GM19395 (cell line): Measurements from ENCODE around the gene CDYL.
"Not testable (repeated sequence)": the region's sequence is repeated elsewhere in the genome, so short reads cannot be mapped to it uniquely, and the experiment has no call there.

Source experiments
- ATAC-seq: cut with Tn5 transposase; IDR thresholded peaks from one replicate; pipeline ENCODE4 v1.9.1; 2021; ENCODE audit warnings: mild to moderate bottlenecking, moderate library complexity; ENCODE audit not compliant: unreplicated experiment

CDYL gene

DNA sequence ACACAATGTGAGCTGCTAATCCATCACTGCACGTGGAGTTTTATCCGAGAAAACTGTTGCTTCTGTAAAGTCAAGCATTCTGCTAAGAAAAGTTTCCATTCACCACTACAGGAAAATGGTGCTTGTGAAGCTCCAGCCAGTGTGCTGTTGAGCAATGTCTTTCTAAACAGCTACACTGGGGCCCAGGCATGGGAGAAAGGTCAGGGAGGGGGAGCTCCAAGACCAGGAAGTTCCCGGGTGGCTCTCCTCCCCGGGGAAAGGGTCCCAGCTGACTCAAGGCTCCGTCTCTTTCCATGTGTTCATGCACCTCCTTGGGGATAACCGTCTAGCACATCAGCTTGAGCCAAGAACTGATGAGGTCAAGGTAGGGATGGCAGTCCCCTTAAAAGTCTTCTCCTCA, 207.1 kb downstream of the CDYL start:
- no peak for ATAC-seq

DNA sequence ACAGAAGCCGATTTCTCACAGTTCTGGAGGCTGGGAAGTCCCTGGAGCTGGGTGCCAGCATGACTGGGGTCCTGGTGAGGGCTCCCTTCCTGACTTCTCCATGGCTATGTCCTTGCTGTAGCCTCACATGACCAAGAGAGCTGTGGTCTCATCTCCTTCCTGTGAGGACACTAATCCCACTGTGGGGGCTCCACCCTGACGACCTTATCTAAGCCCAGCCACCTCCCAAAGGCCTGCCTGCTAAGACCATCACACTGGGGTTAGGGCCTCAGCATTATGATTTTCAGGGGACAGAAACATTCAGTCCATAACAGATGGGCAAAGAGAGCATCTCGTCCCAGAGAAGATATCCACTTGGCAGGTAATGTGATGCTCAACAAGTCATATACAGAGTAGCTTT, 210.8 kb downstream of the CDYL start:
- ATAC-seq: no peak

DNA sequence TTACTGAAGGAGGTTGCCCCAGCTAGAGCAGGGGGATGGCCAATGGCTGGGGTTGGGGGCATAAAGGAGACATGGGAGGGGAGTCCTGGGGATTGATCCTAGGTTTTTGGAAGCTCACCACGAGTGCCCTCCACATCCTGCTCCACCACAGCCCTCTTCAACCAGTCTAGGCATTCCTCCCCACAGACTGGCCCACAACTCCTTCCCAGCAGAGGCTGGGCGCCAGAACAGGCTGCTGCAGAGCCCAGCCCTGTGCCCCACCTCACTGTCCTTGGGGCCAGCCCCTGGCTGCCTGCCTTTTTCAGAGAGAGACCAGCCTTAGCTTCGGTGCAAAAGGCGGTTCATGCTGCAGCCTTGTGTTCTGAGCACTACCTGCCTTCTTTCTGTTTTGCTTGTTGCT, 211.2 kb downstream of the CDYL start:
- no peak for ATAC-seq

DNA sequence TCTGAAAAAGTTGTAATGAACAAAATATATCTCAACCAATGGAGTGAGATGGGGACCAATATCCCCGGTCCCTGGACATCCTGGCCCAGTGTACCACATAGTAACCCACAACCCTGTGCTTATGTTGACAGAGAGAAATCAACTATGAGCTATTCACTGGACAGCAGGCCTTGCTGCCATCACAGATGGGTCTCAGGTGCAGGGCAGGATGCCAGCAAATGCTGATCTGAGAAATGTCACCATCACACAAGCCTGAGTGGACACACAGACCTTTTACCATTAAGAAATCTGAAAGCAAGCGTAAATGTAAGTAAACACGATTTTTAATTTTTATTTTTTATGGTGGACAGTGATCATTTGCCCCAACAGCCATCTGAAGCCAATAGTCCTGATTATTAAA, 218.5 kb downstream of the CDYL start:
- no peak for ATAC-seq

DNA sequence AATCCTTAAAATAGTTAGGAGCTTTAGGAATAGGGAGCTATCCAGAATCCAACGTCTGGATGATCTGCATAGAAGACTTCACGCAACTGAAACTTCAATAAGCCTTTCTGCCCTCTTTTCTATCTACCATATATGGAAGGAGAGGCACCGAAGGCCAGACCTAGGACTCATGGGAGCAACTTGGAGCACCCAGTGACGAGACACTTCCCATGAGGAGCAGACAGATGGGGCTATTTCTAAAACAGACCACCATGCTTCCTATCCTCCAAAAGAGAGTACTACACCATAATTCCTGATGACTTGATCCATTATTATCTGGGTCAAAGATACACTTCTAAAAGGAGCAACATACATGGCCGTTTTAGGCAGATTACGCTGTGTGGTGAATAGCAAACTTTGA, 221.7 kb downstream of the CDYL start:
- no peak for ATAC-seq

DNA sequence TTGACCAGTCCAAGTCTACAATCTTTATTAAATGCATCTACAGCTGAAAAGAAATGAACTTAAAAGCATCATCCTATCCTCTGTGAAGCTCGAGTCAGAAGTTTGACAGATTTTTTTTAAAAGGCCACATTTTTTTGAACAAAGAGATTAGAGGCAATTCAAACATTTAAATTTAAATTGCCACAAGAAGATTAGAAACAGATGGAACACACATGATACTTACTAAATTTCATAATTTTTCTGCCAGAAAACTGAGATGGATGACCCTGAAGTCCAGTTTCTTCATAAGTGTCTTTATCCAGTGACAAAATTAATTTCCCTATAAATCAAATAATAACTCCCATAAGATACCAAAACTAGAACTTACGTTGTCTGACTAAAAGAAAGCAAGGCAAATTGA, 223.4 kb downstream of the CDYL start:
- no peak for ATAC-seq

DNA sequence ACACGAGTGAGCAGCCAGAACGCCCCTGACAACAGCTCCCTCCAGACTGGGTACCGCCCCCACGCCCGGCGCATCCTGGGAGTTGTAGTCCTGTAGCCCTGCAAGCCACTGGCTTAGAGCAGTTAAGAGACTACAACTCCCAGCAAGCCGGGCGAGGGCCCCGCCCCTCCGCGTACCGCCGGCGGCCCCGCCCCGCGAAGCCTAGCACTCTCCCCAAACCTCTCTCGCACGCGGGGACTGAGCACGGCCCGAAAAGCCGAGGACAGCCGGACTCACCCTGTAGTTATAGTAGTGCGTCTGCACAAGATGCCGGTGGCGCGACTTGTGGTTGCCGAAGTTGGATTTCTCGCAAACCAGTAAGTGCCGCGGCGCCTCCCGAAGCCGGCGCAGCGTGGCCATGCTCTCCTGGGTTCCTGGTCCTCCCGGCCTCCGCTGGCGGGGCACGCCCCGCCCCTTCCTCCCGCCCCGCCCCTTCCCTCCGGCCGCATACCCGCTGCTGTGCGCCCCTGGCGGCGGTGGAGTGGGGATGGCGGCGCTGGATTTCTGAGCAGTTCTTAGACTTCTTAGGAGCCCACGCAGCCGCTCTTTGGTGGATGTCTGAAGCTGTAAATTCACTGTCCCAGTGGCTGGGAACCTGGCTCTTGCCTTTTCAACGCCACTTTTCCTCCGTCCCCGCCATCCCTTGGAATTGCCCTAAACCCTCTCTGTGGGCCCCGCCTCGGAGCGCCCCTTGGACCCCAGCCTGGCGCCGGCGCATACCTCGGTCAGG, 227.6 kb downstream of the CDYL start, which contains the start of gene RPP40:
RPP40 (minus strand) TSS at position 434 of the 769 bp plus-strand sequence; CDS start at position 399, 35 bp downstream.
- peak; percentile 92 for ATAC-seq

DNA sequence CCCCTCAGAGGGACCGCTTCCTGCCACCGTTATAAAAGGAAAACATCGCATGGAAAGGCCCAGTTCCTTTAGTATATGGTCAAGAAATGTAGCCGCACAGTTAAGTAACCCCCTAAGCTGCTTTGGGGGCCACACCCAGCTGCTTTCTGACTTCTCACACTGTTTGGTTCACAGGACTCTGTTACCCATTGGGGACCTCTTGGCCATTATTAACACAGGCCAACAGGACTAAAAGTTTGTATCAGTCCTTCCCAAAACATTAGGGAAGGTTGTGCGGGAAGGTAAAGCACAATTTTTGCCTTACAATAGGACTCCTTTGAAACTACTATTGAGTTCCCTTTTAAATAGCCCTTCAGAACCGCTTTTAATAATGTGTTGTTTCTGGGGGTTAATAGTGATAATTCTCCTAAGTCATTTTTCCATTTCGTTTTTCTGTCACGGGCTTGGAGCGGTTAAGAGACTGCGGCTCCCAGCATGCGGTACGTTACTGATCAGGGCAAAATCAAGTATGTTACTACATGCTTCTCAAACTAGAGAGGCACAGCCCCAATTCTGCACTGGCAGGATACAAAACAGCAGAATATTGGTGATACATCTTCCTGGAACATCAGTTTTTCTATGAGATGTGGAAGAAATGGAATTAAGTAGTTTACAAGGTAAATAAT, 228.3 kb downstream of the CDYL start:
- peak; percentile 5 for ATAC-seq

DNA sequence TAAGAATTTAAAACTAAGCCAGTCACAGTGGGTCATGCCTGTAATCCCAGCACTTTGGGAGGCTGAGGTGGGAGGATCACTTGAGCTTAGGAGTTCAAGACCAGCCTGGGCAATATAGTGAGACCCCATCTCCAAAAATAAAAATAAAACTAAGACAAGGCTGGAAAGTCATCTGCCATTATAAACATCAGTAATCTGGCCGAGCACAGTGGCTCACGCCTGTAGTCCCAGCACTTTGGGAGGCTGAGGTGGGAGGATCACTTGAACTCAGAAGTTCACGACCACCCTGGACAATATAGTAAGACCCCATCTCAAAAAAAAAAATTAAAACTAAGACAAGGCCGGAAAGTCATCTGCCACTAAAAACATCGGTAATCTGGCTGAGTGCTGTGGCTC, 228.8 kb downstream of the CDYL start:
- not testable (repeated sequence) for ATAC-seq
